GM12873 (cell line): ENCODE results near the gene NT5DC1.

Experiments used
- CTCF ChIP-seq: IDR thresholded peaks from 2 replicates; pipeline ENCODE4 v1.5.1; 2012; ENCODE audit warnings: low read depth, mild to moderate bottlenecking, moderate library complexity, low read length, control low read depth; ENCODE audit not compliant: insufficient read depth; ENCODE audit errors: missing control alignments

NT5DC1 gene

GRCh38 chr6:116158641-116159040, 58.0 kb downstream of the NT5DC1 start:
- TF ChIP-seq CTCF, result no peak

- TF ChIP-seq CTCF, result no peak
Observed at GRCh38 chr6:116159782-116160524, 59.3 kb downstream of the NT5DC1 start.

GRCh38 chr6:116165596-116165995, 64.9 kb downstream of the NT5DC1 start:
- TF ChIP-seq CTCF, result no peak

GRCh38 chr6:116166369-116166768, 65.7 kb downstream of the NT5DC1 start:
- no peak for TF ChIP-seq CTCF

- no peak for TF ChIP-seq CTCF
Observed at GRCh38 chr6:116168148-116168547, 67.5 kb downstream of the NT5DC1 start.

GRCh38 chr6:116169880-116170279, 69.2 kb downstream of the NT5DC1 start:
- TF ChIP-seq CTCF, result no peak

- no peak for TF ChIP-seq CTCF
Observed at GRCh38 chr6:116170358-116171057, 69.9 kb downstream of the NT5DC1 start.
